AG09319 (cell line): ENCODE results near the gene KXD1.
A peak's percentile ranks its signal among the peaks of the same experiment; 100 is the strongest.
"Not testable (repeated sequence)": the region's sequence is repeated elsewhere in the genome, so short reads cannot be mapped to it uniquely, and the experiment has no call there.

Experiments
- DNase-seq: peaks from one replicate; pipeline ENCODE4 v3.0.0-alpha.2; 2010; ENCODE audit warnings: low read depth; ENCODE audit errors: extremely low read depth
- TF ChIP-seq, protein P1 (sequence below): IDR thresholded peaks from 2 replicates; pipeline ENCODE4 v1.5.1; 2011; ENCODE audit warnings: low read depth, mild to moderate bottlenecking, inconsistent platforms, low read length, moderate library complexity

Gene KXD1

DNA sequence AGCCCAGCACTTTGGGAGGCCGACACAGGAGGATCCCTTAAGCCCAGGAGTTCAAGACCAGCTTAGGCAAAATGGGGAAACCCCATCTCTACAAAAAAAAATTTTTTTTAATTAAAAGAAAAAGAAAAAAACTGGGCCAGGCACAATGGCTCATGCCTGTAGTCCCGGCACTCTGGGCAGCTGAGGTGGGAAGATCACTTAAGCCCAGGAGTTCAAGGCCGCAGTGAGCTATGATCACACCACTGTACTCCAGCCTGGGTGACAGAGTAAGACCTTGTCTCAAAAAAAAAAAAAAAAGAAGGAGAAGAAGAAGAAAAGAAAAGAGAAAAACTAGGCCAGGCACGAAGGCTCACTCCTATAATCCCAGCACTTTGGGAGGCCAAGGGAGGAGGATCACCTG is 40.1 kb upstream of the KXD1 start:
- TF ChIP-seq, protein P1, sequence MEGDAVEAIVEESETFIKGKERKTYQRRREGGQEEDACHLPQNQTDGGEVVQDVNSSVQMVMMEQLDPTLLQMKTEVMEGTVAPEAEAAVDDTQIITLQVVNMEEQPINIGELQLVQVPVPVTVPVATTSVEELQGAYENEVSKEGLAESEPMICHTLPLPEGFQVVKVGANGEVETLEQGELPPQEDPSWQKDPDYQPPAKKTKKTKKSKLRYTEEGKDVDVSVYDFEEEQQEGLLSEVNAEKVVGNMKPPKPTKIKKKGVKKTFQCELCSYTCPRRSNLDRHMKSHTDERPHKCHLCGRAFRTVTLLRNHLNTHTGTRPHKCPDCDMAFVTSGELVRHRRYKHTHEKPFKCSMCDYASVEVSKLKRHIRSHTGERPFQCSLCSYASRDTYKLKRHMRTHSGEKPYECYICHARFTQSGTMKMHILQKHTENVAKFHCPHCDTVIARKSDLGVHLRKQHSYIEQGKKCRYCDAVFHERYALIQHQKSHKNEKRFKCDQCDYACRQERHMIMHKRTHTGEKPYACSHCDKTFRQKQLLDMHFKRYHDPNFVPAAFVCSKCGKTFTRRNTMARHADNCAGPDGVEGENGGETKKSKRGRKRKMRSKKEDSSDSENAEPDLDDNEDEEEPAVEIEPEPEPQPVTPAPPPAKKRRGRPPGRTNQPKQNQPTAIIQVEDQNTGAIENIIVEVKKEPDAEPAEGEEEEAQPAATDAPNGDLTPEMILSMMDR = no peak
- no peak for DNase-seq

- TF ChIP-seq, protein P1 = no peak
- DNase-seq = no peak
Measured at GRCh38 chr19:18518639-18519038, 39.0 kb upstream of the KXD1 start.

- DNase-seq = no peak
- TF ChIP-seq, protein P1 = peak; percentile 61
Measured at GRCh38 chr19:18519962-18520847, 37.5 kb upstream of the KXD1 start.

DNA sequence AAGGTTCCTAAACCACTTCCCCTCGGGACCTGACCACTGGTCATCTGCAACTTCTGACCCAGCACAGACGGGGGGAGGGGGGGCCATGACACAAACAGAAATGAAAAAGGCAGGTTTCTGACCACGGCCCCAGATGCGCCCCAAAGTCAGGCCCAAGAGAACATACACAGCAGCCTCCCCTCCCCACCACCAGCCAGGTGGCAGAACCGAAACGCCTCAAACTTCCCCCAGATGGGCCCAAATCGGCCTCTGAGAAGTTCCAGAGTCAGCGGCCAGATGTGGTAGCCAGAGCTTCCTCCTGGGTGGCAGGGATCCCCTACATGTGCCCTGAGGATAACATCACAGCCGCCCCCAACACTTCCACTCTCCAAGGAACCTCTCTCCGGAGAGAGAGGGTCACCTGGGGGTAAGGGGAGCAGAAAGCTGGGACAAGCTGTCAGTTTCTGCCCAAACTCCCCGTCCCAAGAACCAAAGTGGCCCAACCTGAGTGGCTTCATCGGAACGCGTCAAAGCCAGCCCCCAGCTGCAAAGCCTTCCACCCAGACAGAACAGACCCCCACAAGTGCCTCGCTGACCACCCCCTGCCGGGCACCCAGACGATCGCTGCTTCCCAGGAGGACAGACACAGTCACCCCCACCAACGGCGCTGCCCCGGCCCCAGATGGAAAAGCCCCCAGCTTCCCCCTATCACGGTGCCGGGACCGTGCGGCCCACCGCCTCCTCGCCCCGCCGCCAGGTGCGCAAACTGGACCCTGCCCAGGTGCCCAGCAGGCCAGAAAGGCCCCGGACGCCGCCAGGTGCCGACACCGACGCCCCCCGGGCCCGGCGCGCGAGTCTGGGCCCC is 36.6 kb upstream of the KXD1 start:
- no peak for DNase-seq
- TF ChIP-seq, protein P1 = no peak

- no peak for DNase-seq
- TF ChIP-seq, protein P1 = no peak
Measured at GRCh38 chr19:18521692-18522123, 36.0 kb upstream of the KXD1 start, which contains the start of gene ELL. Gene ELL, minus strand, starts transcription at chr19:18522070. Its CDS starts 15 bp downstream, at chr19:18522055.

DNA sequence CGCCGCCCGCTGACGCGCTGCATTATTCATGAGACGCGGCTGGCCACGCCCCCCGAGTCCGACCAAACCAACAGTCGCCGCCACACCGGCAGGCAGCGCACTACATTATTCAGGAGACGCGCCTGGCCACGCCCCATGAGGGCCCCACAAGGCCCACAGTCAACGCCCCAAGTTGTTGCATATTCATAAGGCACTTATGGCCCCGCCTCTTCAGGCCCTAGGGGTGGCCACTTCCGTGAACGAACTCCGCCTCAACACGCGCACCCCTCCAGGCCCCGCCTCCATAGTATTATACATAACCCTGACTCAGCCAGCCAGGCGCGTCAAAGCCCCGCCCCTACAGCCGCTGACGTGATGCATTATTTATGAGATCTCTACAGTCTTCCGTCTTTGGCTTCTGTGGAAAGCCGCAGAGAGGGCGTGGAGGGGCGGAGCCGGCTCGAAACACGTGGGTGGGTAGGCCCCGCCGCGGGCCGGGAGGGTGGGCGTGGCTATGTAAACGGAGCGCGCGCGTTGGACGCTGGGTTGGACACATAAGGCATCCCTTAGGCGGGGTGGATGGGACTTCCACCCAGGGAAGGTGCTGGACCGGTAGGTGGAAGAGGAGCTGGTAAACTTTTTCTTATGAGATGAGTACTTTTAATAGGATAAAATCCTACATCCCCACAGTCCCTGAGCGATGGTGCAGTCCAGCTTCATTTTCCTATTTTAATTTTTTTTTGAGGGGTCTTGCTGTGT is 35.4 kb upstream of the KXD1 start:
- peak; percentile 100 for DNase-seq
- TF ChIP-seq, protein P1 = peak; percentile 20

GRCh38 chr19:18522862-18523440 is 34.7 kb upstream of the KXD1 start:
- not testable (repeated sequence) for DNase-seq
